ENCODE measurements around the gene SMAD1.
"Not testable (repeated sequence)": the region's sequence is repeated elsewhere in the genome, so short reads cannot be mapped to it uniquely, and the experiment has no call there.

The SMAD1 gene

GRCh38 chr4:145530662-145531061 is 49.0 kb downstream of the SMAD1 start:
- no peak for DNase-seq

DNA sequence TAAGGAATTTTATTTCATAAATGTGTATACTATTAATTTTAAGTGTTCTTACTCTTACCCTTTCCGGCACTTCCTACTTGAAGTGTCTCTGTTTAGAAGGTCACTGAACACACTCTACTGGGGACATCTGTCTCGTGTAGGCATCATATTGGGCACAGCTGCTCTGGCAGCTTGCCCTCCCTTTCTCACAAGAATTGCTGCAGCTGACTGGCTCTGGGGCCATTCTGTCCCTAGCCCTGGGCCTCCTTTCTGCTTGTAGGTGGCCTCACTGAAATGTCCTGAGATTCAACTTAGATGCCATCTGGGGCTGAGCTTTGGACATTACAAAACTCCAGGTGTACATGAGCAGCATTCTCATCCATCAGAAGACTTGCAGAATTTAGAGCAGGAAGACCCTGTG is 49.6 kb downstream of the SMAD1 start:
- DNase-seq: no peak

- DNase-seq: no peak
These were observed 50.2 kb downstream of the SMAD1 start for GRCh38 chr4:145531859-145532258.

DNA sequence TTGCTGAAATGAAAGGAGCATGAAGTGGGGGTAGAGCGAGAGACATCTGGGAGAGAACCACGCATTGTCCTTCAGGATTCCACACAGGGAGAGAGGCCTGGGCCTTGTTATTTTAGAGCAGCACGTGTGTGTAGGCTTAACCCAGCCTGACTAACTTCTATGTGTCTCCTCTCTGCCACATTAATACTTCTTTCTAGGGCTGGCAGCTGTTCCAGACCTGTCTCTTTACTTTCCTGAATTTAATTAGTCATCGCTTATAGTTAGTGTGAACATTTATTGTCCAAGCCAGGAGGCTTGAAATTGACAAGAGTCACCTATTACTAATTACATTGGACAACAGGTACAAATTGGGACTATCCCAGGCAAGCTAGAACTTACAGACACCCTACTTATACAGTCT is 51.3 kb downstream of the SMAD1 start:
- no peak for DNase-seq

GRCh38 chr4:145533415-145533814 is 51.8 kb downstream of the SMAD1 start:
- not testable (repeated sequence) for DNase-seq

DNA sequence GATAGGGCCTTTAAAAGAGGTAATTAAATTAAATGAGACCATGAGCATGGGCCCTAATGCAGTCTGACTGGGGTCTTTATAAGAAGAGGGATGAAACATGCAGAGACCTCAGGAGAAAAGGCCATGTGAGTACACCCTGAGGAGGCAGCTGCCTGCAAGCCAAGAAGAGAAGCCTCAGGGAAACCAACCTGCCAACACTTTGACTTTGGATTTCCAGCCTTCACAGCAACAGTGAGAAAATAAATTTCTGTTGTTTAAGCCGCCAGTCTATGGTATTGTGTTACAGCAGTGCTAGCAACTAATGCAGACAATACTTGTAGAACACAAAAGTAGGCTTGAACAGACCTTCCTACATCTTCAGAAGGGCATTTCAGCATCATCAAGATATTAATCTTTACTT is 52.3 kb downstream of the SMAD1 start:
- no peak for DNase-seq

GRCh38 chr4:145535202-145535601 is 53.5 kb downstream of the SMAD1 start:
- DNase-seq: no peak

DNA sequence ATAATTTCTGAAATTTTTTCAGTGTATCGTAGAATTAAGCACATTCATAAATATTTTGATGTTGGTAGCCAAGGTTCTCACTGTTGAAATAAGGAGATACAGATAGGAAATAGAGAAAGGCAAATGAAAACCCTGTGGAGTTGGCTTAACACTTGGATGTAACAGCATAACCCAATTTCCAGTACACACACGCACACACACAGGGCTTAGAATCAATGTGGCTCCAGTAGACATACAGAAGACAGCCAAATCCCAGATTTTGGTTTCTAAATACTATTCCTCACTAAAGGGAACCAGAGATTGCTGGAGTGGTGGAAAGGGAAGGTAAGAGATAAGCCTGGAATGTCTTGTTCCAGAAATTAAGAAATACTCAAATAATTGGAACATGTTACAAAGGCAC is 54.4 kb downstream of the SMAD1 start:
- no peak for DNase-seq

DNA sequence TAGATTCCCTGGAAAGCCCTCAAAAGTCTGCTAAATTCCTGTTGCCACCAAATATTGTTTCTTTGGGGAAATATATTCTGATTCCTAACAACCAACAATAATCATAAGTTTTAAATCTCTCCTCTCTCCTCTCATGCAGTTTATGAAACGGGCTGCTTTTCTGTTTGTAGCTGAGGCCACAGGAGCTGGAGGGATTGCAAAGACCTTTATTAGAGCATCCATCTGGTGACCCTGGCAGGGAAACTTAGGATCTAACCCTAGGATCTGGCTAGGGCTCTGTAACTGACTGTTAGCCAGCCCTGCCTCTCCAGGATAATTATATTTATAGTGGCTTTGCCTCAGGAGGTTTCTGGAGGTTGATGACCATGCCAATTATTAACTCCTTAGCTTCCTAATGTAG is 56.9 kb downstream of the SMAD1 start:
- no peak for DNase-seq

GRCh38 chr4:145539671-145540070 is 58.0 kb downstream of the SMAD1 start:
- no peak for DNase-seq

DNA sequence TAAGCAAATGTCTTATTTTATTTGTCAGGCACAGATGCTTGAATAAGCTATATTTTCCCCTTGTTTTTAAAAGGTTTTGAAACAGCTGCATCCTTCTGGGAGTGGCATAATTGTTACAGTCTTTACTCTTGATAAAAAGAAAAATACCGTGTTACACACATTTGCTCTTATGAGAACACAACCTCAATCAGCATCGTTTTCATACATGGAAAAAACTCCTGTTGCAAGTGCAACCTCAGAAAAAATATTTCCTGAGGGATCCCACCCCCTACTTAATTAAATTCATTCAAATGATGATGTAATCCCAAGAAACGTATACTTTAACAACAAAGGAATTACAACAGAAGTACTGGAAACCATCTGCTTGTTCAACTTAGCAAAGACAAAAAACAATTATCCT is 58.6 kb downstream of the SMAD1 start:
- DNase-seq: no peak

GRCh38 chr4:145541346-145541745 is 59.7 kb downstream of the SMAD1 start:
- no peak for DNase-seq

DNA sequence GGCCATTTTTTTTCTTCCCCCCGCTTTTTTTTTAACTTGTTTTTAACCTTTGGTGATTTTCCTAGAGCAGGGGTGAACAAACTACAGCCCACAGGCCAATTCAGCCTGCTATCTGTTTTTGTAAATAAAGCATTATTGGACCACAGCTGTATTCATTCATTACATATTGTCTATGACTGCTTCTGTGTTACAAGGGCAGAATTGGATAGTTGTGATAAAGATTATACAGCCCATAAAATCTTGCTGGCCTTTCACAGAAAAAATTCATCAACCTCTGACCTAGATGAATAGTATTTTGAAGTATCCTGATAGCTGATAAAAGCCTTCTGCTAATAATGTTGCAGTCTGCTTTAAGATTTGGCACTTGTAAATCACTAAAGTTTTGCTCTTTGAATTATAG is 63.4 kb downstream of the SMAD1 start:
- no peak for DNase-seq

DNA sequence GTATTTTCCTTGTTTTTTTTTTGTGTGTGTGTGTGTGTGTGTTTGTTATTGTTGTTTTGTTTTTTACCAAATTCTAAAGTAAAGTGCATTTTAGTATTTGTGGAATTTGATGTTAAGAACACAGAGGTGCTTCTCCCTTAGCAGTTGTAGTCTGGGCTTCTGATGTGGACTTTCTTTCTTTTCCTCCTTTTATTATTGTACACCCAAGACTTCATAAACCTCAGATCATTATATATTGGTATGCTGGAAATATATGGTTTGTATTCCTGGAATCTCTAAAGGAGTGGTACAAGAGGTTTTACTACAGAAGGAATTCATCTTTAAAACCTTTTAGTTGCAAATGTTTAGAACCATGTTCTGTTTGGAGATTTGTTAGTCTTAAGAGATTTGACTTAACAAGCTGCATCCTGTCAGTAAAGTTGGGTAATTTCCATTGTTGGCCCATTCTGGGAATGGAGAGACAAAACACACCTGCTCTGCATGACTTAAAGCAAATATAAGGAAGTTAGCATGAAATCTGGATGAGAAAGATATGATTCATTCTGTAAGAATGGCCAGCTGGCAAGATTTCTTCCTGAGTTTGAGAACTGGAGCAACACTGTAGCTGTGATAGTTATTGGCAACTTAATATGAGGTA is 64.0 kb downstream of the SMAD1 start:
- no peak for DNase-seq

DNA sequence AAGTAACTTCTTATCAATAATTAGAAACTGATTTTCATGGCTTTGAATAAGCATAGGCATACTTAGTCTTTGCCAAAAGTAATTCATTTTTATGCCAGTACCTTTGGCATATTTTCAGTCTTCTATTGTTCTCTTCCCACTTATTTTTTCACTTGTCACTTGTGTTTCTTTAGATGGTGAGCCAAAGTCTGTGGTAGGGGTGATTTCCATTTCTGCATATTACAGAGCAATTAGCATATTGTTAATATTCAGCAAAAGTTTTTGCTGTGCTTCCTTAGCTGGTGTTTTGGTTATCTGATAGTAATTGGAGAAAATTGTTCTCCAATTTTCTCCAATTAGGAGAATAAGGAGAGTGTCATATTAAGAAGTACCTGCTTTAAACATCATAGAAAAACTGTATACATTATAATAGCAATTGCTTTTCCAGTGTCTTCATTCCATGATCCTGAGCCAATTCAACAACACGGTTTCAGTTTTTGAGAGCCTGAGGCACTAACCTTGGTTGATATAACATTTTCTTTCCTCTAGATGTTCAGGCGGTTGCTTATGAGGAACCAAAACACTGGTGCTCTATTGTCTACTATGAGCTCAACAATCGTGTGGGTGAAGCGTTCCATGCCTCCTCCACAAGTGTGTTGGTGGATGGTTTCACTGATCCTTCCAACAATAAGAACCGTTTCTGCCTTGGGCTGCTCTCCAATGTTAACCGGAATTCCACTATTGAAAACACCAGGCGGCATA is 64.7 kb downstream of the SMAD1 start:
- DNase-seq: no peak

GRCh38 chr4:145551660-145552059 is 70.0 kb downstream of the SMAD1 start:
- DNase-seq: no peak

DNA sequence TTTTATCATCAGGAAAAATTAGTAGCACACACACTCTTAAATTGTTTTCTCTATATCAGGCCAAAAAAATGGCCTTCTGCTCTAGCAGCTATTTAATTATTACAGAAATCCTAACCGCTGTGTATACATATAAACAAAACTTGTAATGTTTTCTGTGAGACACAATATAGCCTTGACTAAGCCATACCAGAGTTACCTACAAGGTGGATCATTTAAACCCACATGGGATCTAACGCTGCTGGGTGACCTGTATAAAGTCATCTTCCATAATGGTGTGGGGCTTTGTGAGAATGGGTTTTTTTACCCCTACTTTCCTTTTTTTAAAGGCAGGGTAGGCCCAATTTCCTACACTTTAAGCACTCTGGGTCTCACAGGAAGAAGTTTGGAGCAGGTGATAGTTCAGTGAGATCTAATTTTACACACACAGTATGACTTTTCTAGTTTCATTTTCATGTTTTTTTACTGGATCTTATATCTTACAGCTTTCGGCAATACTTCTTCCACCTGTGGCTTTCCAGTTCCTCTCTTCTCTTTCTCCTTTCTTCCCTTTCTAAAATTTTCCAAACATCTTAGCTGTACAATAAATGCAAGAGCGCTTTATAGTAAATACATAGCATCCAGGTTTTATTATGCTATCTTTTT is 70.6 kb downstream of the SMAD1 start:
- DNase-seq: no peak

DNA sequence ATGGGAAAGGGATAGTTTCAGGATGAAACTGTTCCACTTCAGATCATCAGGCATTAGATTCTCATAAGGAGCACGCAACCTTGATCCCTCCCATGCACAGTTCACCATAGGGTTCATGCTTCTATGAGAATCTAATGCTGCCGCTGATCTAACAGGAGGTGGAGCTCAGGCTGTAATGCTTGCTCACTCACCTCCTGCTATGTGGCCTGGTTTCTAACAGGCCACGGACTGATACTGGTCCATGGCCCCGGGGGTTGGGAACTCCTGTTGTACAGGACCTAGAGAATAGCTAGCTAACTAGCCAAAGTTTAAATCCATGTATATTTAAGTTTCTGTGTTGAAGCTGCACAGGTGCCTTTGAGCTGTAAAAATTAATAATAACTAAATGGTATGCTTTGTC is 71.7 kb downstream of the SMAD1 start:
- DNase-seq: no peak

GRCh38 chr4:145554691-145555090 is 73.0 kb downstream of the SMAD1 start:
- no peak for DNase-seq

DNA sequence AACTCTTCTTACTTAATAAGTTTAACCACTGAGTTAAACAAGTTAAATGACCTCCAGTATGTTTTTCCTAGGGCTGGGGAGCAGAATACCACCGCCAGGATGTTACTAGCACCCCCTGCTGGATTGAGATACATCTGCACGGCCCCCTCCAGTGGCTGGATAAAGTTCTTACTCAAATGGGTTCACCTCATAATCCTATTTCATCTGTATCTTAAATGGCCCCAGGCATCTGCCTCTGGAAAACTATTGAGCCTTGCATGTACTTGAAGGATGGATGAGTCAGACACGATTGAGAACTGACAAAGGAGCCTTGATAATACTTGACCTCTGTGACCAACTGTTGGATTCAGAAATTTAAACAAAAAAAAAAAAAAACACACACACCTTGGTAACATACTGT is 76.1 kb downstream of the SMAD1 start:
- DNase-seq: peak; percentile 51

DNA sequence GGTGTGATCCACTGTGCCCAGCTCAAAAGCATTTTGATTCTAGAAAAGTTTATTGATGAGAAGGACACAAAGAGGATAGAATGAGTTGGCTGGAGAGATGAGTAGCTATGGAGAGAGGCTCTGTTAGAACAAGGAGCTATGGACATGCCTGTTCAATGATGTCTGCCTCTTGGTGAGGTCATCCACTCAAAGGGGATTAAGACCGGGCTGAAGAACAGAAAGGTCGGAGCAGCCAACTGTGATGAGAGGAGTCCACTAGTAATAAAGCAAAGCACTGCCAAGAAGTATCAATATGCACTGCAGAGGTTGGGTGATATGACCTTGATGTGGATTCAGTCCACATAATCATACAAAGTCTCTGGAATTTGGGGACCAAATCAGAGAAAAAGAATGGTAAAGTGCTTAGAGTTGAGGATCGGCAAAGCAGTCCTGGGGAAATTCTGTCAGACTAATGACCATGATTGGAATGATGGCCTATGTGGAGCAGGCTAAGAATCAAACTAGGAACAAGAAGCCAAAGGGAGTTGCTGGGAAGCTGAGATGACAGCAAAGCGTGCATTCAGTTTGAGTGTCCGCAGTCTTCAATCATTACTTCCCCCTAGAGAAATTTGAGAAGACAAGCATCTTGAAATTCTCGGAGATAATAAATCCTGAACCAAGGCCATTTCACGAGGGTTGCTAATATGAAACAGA is 81.8 kb downstream of the SMAD1 start:
- DNase-seq: no peak

GRCh38 chr4:145564540-145564939 is 82.9 kb downstream of the SMAD1 start:
- DNase-seq: no peak

GRCh38 chr4:145565328-145565727 is 83.7 kb downstream of the SMAD1 start:
- no peak for DNase-seq

Data from activated naive CD4-positive, alpha-beta T cell treated with anti-CD3 and anti-CD28 coated beads, Interleukin-2, amount 50 U/mL, for 16 hours (primary cell).